Measurements from ENCODE around the gene SNX25. TPM values are rescaled to one million over a fixed set of nuclear protein-coding genes. Genes with fewer than 3 reads are reported as not detected.

Gene SNX25
- total RNA-seq, 1 experiment from 2014 or later = 8.4 TPM

DNA sequence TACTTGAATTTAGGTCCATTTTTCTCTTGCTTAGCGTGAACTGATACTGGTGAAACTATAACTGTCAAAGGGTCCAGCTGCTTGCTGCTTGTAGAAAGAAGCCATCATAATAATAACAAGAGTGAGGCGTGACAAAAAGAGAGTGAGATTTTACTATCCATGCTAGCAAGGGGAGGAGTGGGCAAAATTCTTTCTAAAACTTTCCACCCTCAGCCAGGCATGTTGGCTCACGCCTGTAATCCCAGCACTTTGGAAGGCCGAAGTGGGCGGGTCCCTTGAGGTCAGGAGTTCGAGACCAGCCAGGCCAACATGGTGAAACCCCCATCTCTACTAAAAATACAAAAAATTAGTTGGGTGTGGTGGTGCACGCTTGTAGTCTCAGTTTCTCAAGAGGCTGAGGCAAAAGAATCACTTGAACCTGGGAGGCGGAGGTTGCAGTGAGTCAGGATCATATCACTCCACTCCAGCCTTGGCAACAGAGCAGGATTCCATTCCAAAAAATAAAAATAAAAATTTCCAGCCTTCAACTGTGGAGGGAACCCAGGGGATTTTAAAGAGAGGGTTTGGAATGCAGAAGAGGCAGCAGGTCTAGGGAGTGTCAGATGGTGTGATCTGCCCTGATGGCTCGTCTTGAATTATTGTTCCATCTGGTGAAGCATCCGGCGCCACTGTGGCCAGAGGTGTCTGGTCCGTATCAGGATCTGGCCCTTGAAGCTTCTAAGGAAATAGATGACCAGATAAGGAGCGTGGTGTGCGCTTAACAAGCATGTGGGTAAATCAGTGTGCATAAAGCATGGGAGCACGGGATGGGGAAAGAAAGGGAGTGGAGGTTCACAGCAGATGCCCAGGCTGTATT, 134.6 kb downstream of the SNX25 start:
- Histone ChIP-seq H3K9ac (ENCODE audit: low read length) (no peak overlapping the region), H3K79me2 (ENCODE audit: low read length) (no peaks in the 10 kb centered on the region), H3K4me2 (ENCODE audit: low read length) (no peak overlapping the region), H2AFZ (ENCODE audit: low read length) (no peak overlapping the region), H3K36me3 (ENCODE audit: low read depth, low read length) (peaks cover 2% of the 10 kb centered on the region; the same call in 1 of the 2 replicates), H3K9me2 (replicated peaks; ENCODE audit: low read length) (no peaks in the 10 kb centered on the region), H3K27ac (ENCODE audit: low read length) (no peak overlapping the region), H3K4me3 (ENCODE audit: low read length) (no peak overlapping the region), H3K27me3 (ENCODE audit: low read length) (no peaks in the 10 kb centered on the region), H3K9me3 (ENCODE audit: low read length) (no peaks in the 10 kb centered on the region), H4K20me1 (ENCODE audit: low read length) (no peaks in the 10 kb centered on the region), H3K4me1 (ENCODE audit: insufficient read depth, low read length) (no peaks in the 10 kb centered on the region), H3F3A (ENCODE audit: low read length, unreplicated experiment) (no peaks in the 10 kb centered on the region)
- POLR2A ChIA-PET (ENCODE audit: unreplicated experiment) = no interaction called here
- TF ChIP-seq, protein P1, sequence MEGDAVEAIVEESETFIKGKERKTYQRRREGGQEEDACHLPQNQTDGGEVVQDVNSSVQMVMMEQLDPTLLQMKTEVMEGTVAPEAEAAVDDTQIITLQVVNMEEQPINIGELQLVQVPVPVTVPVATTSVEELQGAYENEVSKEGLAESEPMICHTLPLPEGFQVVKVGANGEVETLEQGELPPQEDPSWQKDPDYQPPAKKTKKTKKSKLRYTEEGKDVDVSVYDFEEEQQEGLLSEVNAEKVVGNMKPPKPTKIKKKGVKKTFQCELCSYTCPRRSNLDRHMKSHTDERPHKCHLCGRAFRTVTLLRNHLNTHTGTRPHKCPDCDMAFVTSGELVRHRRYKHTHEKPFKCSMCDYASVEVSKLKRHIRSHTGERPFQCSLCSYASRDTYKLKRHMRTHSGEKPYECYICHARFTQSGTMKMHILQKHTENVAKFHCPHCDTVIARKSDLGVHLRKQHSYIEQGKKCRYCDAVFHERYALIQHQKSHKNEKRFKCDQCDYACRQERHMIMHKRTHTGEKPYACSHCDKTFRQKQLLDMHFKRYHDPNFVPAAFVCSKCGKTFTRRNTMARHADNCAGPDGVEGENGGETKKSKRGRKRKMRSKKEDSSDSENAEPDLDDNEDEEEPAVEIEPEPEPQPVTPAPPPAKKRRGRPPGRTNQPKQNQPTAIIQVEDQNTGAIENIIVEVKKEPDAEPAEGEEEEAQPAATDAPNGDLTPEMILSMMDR (conservative IDR thresholded peaks at IDR 0.05; ENCODE audit: low read depth, low read length) = no peak
- TF ChIP-seq EZH2 (IDR thresholded peaks at IDR 0.05; ENCODE audit: low read length, unreplicated experiment) = no peak
- no peak for TF ChIP-seq EZH2phosphoT487 (IDR thresholded peaks at IDR 0.05; ENCODE audit: borderline replicate concordance, low read length)
- BruUV-seq (replicated peaks) = no TSS peak
- intact Hi-C loops (cut with micrococcal nuclease) = no loop called here
- DNase-seq (no peak), ATAC-seq (no peak)
- CTCF ChIA-PET = no interaction called here

DNA sequence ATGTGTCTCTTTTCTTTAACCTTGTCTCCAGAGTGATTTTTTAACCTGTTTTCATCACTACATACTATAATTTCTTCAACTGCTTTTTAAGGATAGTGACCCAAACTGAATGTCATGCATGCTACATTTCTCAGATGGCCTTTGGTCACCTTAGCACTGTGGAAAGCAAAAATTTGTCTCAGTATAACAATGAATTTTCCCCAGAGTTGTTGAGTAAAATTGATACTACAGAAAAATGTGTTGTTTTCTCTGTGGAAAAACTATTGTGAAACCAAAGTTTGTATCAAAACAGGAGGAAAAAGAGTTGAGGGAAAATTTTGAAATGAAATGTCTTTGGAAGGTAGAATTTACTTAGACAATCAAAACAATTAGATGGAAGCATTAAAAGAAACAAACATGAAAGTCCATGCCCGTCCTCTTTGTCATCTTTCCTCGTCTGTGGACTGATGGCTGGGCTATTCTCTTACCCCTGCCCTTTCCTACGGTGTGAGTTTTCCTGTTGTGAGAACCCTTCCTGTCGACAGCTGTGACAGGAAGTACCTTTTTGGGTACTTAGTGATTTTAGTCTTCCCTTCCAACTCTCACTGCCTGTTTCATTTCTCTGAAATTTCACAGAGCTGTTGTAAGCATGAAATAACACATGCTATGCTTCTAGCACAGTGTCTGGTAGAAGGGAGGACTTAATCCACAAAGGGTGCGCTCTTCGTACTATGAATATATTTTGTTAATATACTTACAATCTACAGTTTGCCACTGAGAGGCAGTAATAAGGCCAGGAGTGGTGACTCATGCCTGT, 135.5 kb downstream of the SNX25 start:
- TF ChIP-seq, protein P1 (conservative IDR thresholded peaks at IDR 0.05; ENCODE audit: low read depth, low read length) = no peak
- TF ChIP-seq EZH2phosphoT487 (IDR thresholded peaks at IDR 0.05; ENCODE audit: borderline replicate concordance, low read length) (no peak), EZH2 (IDR thresholded peaks at IDR 0.05; ENCODE audit: low read length, unreplicated experiment) (no peak)
- ATAC-seq (no peak), DNase-seq (no peak)
- ChIA-PET POLR2A (ENCODE audit: unreplicated experiment) (no interaction called here), CTCF (no interaction called here)
- no peak overlapping the region for H3K27ac ChIP-seq (ENCODE audit: low read length)
- H4K20me1 ChIP-seq (ENCODE audit: low read length) = no peaks in the 10 kb centered on the region
- no peaks in the 10 kb centered on the region for H3K9me3 ChIP-seq (ENCODE audit: low read length)
- intact Hi-C loops (cut with micrococcal nuclease) = no loop called here
- no peaks in the 10 kb centered on the region for H3K4me1 ChIP-seq (ENCODE audit: insufficient read depth, low read length)
- BruUV-seq (replicated peaks) = no TSS peak
- H2AFZ ChIP-seq (ENCODE audit: low read length) = no peak overlapping the region
- no peaks in the 10 kb centered on the region for H3K36me3 ChIP-seq (ENCODE audit: low read depth, low read length)
- H3K27me3 ChIP-seq (ENCODE audit: low read length) = no peaks in the 10 kb centered on the region
- H3K79me2 ChIP-seq (ENCODE audit: low read length) = no peaks in the 10 kb centered on the region
- no peaks in the 10 kb centered on the region for H3F3A ChIP-seq (ENCODE audit: low read length, unreplicated experiment)
- H3K4me3 ChIP-seq (ENCODE audit: low read length) = no peak overlapping the region
- no peak overlapping the region for H3K4me2 ChIP-seq (ENCODE audit: low read length)
- no peak overlapping the region for H3K9ac ChIP-seq (ENCODE audit: low read length)
- H3K9me2 ChIP-seq (replicated peaks; ENCODE audit: low read length) = no peaks in the 10 kb centered on the region

Data from PC-3 (cell line).